ENCODE data around the gene SCAF1. TPM values are rescaled to one million over a fixed set of nuclear protein-coding genes. Genes with fewer than 3 reads are reported as not detected.

SCAF1 gene
- polyA plus RNA-seq (2013, experiment 1 of 2) = 42.4 TPM
- polyA plus RNA-seq (2013, experiment 2 of 2) = 44.6 TPM

GRCh38 chr19:49641688-49642491 lies at the start of gene SCAF1:
SCAF1 (plus strand) TSS chr19:49642209; CDS start chr19:49645027, 2,818 bp downstream.
- H2BK120ac ChIP-seq (ENCODE audit: low read depth, low read length) = peak within 1 kb of the TSS; percentile 62
- H3K4me1 ChIP-seq (ENCODE audit: control insufficient read depth, low read depth, low read length) = peaks cover 2% of the 10 kb centered on the region
- H2AK5ac ChIP-seq (ENCODE audit: low read length) = peak within 1 kb of the TSS; percentile 99
- peak within 1 kb of the TSS; percentile 86 for H4K5ac ChIP-seq (ENCODE audit: low read length)
- H3K18ac ChIP-seq (ENCODE audit: low read length) = peak within 1 kb of the TSS; percentile 98
- peak within 1 kb of the TSS; percentile 85 for H2BK5ac ChIP-seq (ENCODE audit: low read length)
- peaks cover 31% of the 10 kb centered on the region for H3K79me2 ChIP-seq (ENCODE audit: control insufficient read depth, insufficient read depth, low read length)
- peak within 1 kb of the TSS; percentile 90 for H3K23ac ChIP-seq (ENCODE audit: low read length)
- WGBS (ENCODE audit: extremely low coverage, insufficient coverage, low lambda C conversion rate) = no CpG with 5 or more reads among the region's 87 CpGs
- H3K4ac ChIP-seq (ENCODE audit: low read depth, low read length) = peak within 1 kb of the TSS; percentile 96
- DNase-seq = peak; percentile 100
- H4K8ac ChIP-seq (ENCODE audit: low read depth, low read length) = peak within 1 kb of the TSS; percentile 91
- peak within 1 kb of the TSS; percentile 97 for H3K27ac ChIP-seq (ENCODE audit: low read depth, low read length)
- peak within 1 kb of the TSS; percentile 100 for H3K56ac ChIP-seq (ENCODE audit: low read length)
- no peaks in the 10 kb centered on the region for H3K27me3 ChIP-seq (ENCODE audit: insufficient read depth, low read length, poor library complexity)
- peaks cover 23% of the 10 kb centered on the region for H3K79me1 ChIP-seq (ENCODE audit: low read length)
- peaks cover 6% of the 10 kb centered on the region for H3K36me3 ChIP-seq (ENCODE audit: control insufficient read depth, insufficient read depth, low read length)
- no peak within 1 kb of the TSS for H2BK15ac ChIP-seq (replicated peaks; ENCODE audit: low read depth)
- peak within 1 kb of the TSS; percentile 100 for H3K9ac ChIP-seq (ENCODE audit: low read length)
- peak within 1 kb of the TSS; percentile 100 for H3K4me3 ChIP-seq (ENCODE audit: low read length)
- peak within 1 kb of the TSS; percentile 80 for H3K4me2 ChIP-seq (ENCODE audit: low read length)

GRCh38 chr19:49592486-49593232 lies 49.4 kb upstream of the SCAF1 start:
- Histone ChIP-seq H2BK120ac (ENCODE audit: low read depth, low read length) (no peak overlapping the region), H3K4me3 (ENCODE audit: low read length) (peak overlapping the region; percentile 91), H3K36me3 (ENCODE audit: control insufficient read depth, insufficient read depth, low read length) (peaks cover 3% of the 10 kb centered on the region), H4K5ac (ENCODE audit: low read length) (no peak overlapping the region), H3K4me2 (ENCODE audit: low read length) (peak overlapping the region; percentile 88), H3K56ac (ENCODE audit: low read length) (peak overlapping the region; percentile 93), H3K23ac (ENCODE audit: low read length) (no peak overlapping the region), H3K4me1 (ENCODE audit: control insufficient read depth, low read depth, low read length) (no peaks in the 10 kb centered on the region), H3K4ac (ENCODE audit: low read depth, low read length) (peak overlapping the region; percentile 74), H3K27me3 (ENCODE audit: insufficient read depth, low read length, poor library complexity) (no peaks in the 10 kb centered on the region), H2AK5ac (ENCODE audit: low read length) (no peak overlapping the region), H3K18ac (ENCODE audit: low read length) (peak overlapping the region; percentile 42), H2BK5ac (ENCODE audit: low read length) (no peak overlapping the region), H3K27ac (ENCODE audit: low read depth, low read length) (peak overlapping the region; percentile 23), H4K8ac (ENCODE audit: low read depth, low read length) (no peak overlapping the region), H2BK15ac (replicated peaks; ENCODE audit: low read depth) (no peak overlapping the region), H3K9ac (ENCODE audit: low read length) (peak overlapping the region; percentile 96), H3K79me2 (ENCODE audit: control insufficient read depth, insufficient read depth, low read length) (peaks cover 27% of the 10 kb centered on the region), H3K79me1 (ENCODE audit: low read length) (peaks cover 8% of the 10 kb centered on the region)
- no CpG with 5 or more reads among the region's 28 CpGs for WGBS (ENCODE audit: extremely low coverage, insufficient coverage, low lambda C conversion rate)
- DNase-seq = peak; percentile 69

GRCh38 chr19:49593233-49594113 lies 48.5 kb upstream of the SCAF1 start:
- H3K4me2 ChIP-seq (ENCODE audit: low read length) = peak overlapping the region; percentile 43
- H3K27ac ChIP-seq (ENCODE audit: low read depth, low read length) = no peak overlapping the region
- no peak overlapping the region for H3K23ac ChIP-seq (ENCODE audit: low read length)
- H2BK15ac ChIP-seq (replicated peaks; ENCODE audit: low read depth) = no peak overlapping the region
- peak overlapping the region; percentile 74 for H3K4ac ChIP-seq (ENCODE audit: low read depth, low read length)
- no peak overlapping the region for H2BK120ac ChIP-seq (ENCODE audit: low read depth, low read length)
- H4K8ac ChIP-seq (ENCODE audit: low read depth, low read length) = no peak overlapping the region
- no peak overlapping the region for H2BK5ac ChIP-seq (ENCODE audit: low read length)
- H3K79me1 ChIP-seq (ENCODE audit: low read length) = peaks cover 8% of the 10 kb centered on the region
- H3K18ac ChIP-seq (ENCODE audit: low read length) = peak overlapping the region; percentile 42
- peaks cover 3% of the 10 kb centered on the region for H3K36me3 ChIP-seq (ENCODE audit: control insufficient read depth, insufficient read depth, low read length)
- H2AK5ac ChIP-seq (ENCODE audit: low read length) = no peak overlapping the region
- H3K4me1 ChIP-seq (ENCODE audit: control insufficient read depth, low read depth, low read length) = no peaks in the 10 kb centered on the region
- no CpG with 5 or more reads among the region's 27 CpGs for WGBS (ENCODE audit: extremely low coverage, insufficient coverage, low lambda C conversion rate)
- no peak overlapping the region for H4K5ac ChIP-seq (ENCODE audit: low read length)
- H3K56ac ChIP-seq (ENCODE audit: low read length) = peak overlapping the region; percentile 93
- H3K4me3 ChIP-seq (ENCODE audit: low read length) = peak overlapping the region; percentile 91
- H3K79me2 ChIP-seq (ENCODE audit: control insufficient read depth, insufficient read depth, low read length) = peaks cover 27% of the 10 kb centered on the region
- no peaks in the 10 kb centered on the region for H3K27me3 ChIP-seq (ENCODE audit: insufficient read depth, low read length, poor library complexity)
- H3K9ac ChIP-seq (ENCODE audit: low read length) = peak overlapping the region; percentile 96
- peak; percentile 97 for DNase-seq

GRCh38 chr19:49594157-49594992 lies 47.6 kb upstream of the SCAF1 start:
- Histone ChIP-seq H3K4me2 (ENCODE audit: low read length) (no peak overlapping the region), H3K9ac (ENCODE audit: low read length) (peak overlapping the region; percentile 36), H3K79me2 (ENCODE audit: control insufficient read depth, insufficient read depth, low read length) (peaks cover 27% of the 10 kb centered on the region), H3K4ac (ENCODE audit: low read depth, low read length) (no peak overlapping the region), H3K36me3 (ENCODE audit: control insufficient read depth, insufficient read depth, low read length) (peaks cover 5% of the 10 kb centered on the region), H2BK120ac (ENCODE audit: low read depth, low read length) (no peak overlapping the region), H2BK15ac (replicated peaks; ENCODE audit: low read depth) (no peak overlapping the region), H3K18ac (ENCODE audit: low read length) (no peak overlapping the region), H2BK5ac (ENCODE audit: low read length) (no peak overlapping the region), H3K27me3 (ENCODE audit: insufficient read depth, low read length, poor library complexity) (no peaks in the 10 kb centered on the region), H4K5ac (ENCODE audit: low read length) (no peak overlapping the region), H3K56ac (ENCODE audit: low read length) (no peak overlapping the region), H3K27ac (ENCODE audit: low read depth, low read length) (no peak overlapping the region), H3K4me1 (ENCODE audit: control insufficient read depth, low read depth, low read length) (no peaks in the 10 kb centered on the region), H3K4me3 (ENCODE audit: low read length) (no peak overlapping the region), H3K79me1 (ENCODE audit: low read length) (peaks cover 10% of the 10 kb centered on the region), H2AK5ac (ENCODE audit: low read length) (no peak overlapping the region), H3K23ac (ENCODE audit: low read length) (no peak overlapping the region), H4K8ac (ENCODE audit: low read depth, low read length) (no peak overlapping the region)
- DNase-seq = no peak
- WGBS (ENCODE audit: extremely low coverage, insufficient coverage, low lambda C conversion rate) = no CpG with 5 or more reads among the region's 35 CpGs

Data from mesendoderm (in vitro differentiated cells).